Prostate gland (tissue), 2 donors: ENCODE data around the gene ZDHHC5.

Source experiments
- CTCF ChIP-seq, 4 experiments: fragments of 200-600 bp in 2 of 4; fragments of 450-650 bp in 2 of 4; sonication (generic) in 2 of 4; IDR thresholded peaks; 1 replicate in 3 of 4; 2 replicates in 1 of 4; pipeline ENCODE4 v1.5.1; 2016 to 2019; ENCODE audit warnings: antibody characterized with exemption in 4 of 4, mild to moderate bottlenecking in 2 of 4, moderate library complexity in 2 of 4
- POLR2A ChIP-seq: fragments of 450-650 bp; IDR thresholded peaks from one replicate; pipeline ENCODE4 v1.6.1; 2016; ENCODE audit warnings: antibody characterized with exemption, mild to moderate bottlenecking
- POLR2AphosphoS5 ChIP-seq: sonication (generic); formaldehyde crosslinking; IDR thresholded peaks from one replicate; pipeline ENCODE4 v1.6.1; 2017; ENCODE audit warnings: antibody characterized with exemption

DNA sequence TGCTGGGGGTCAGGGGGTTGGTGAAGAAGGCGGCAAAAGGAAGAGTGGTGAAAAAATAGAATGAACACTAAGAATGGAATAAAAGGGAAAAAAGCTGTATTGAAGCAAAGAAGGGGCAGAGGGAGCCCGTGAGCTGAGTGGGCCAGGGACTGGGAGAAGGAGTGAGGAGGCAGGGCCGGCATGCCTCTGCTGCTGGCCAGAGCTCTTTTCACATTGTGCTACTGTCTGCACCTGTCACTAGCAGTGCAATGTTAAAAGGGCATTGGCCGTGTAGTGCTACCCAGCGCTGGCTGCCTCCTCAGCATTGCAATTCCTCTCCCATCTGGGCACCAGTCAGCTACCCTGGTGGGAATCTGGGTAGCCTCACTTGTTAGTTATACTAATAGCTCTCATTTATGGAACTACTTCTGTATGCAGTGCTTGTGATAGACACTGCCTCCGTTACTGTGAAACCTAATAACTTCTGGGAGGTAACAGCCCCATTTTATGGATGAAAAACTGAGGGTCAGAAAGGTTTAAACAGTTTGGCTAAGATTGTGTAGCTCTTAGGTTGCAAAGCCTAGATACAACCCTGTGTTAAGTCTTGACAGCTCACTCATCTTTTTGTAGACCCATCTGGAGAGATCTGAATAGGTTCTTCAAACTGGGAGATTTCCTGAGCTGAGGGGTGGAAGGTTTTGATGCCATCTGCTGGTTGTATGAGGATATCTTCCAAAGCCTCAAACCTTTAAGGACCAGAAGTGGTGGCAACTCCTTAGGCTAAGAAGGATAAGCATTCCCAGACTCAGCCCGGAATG is 26.7 kb upstream of the ZDHHC5 start:
- TF ChIP-seq CTCF (IDR thresholded peaks at IDR 0.05) (peak in 3 of 4 experiments; percentile 34 to 59 (median 55)), POLR2AphosphoS5 (peak; percentile 41), POLR2A (no peak)
